Gastrocnemius medialis (tissue), 4 donors: ENCODE data around the gene TECTA.

Experiments used
- CTCF ChIP-seq, 5 experiments: fragments of 450-650 bp in 3 of 5; fragments of 200-600 bp in 2 of 5; sonication (generic) in 2 of 5; IDR thresholded peaks in 4 of 5; conservative IDR thresholded peaks in 1 of 5; 1 replicate in 4 of 5; 2 replicates in 1 of 5; pipeline ENCODE4 v1.5.1; 2016 to 2019; ENCODE audit warnings: antibody characterized with exemption in 5 of 5, mild to moderate bottlenecking in 3 of 5, moderate library complexity in 3 of 5
- POLR2A ChIP-seq, 2 donors: fragments of 450-650 bp; IDR thresholded peaks; one replicate each; pipeline ENCODE4 v1.6.1; 2017; ENCODE audit warnings: antibody characterized with exemption in 2 of 2, mild to moderate bottlenecking in 2 of 2, moderate library complexity in 2 of 2

- no peak for TF ChIP-seq CTCF (IDR thresholded peaks at IDR 0.05 in 4 of 5, conservative IDR thresholded peaks at IDR 0.05 in 1 of 5)
- no peak for TF ChIP-seq POLR2A (IDR thresholded peaks at IDR 0.05)
Measured at GRCh38 chr11:121110871-121111724, 10.1 kb downstream of the TECTA start.
